GM23338 (cell line): ENCODE results near the gene RSPH10B.
"Not testable (repeated sequence)": the region's sequence is repeated elsewhere in the genome, so short reads cannot be mapped to it uniquely, and the experiment has no call there.

Source experiments
- CREB1 ChIP-seq: fragments of 250-450 bp; sonication (Bioruptor Pico); IDR thresholded peaks from 2 replicates; pipeline ENCODE4 v1.5.0; 2020; ENCODE audit warnings: low read depth, mild to moderate bottlenecking, moderate library complexity
- CTCF ChIP-seq, 2 experiments: fragments of 200-600 bp in 1 of 2; sonication (generic) in 1 of 2; conservative IDR thresholded peaks; 2 replicates each; pipeline versions ENCODE4 v1.5.1 to v1.6.1; 2016 to 2017; ENCODE audit warnings: antibody characterized with exemption in 2 of 2, low read depth in 2 of 2, mild to moderate bottlenecking in 2 of 2, moderate library complexity in 1 of 2
- ETS1 ChIP-seq: IDR thresholded peaks from 2 replicates; pipeline ENCODE4 v1.6.1; 2016; ENCODE audit warnings: antibody characterized with exemption
- EZH2 ChIP-seq: fragments of 200-600 bp; sonication (generic); IDR thresholded peaks from one replicate; pipeline ENCODE4 v1.8.0; 2017; ENCODE audit warnings: antibody characterized with exemption, mild to moderate bottlenecking, low read depth; ENCODE audit not compliant: unreplicated experiment
- EZH2phosphoT487 ChIP-seq: fragments of 200-600 bp; sonication (generic); IDR thresholded peaks from one replicate; pipeline ENCODE4 v1.8.1; 2018; ENCODE audit warnings: antibody characterized with exemption; ENCODE audit not compliant: unreplicated experiment
- JUNB ChIP-seq: IDR thresholded peaks from one replicate; pipeline ENCODE4 v1.6.1; 2016; ENCODE audit warnings: antibody characterized with exemption; ENCODE audit not compliant: unreplicated experiment
- POLR2AphosphoS5 ChIP-seq: IDR thresholded peaks from 2 replicates; pipeline ENCODE4 v1.6.1; 2016; ENCODE audit warnings: antibody characterized with exemption, low read depth
- REST ChIP-seq: IDR thresholded peaks from one replicate; pipeline ENCODE4 v1.6.1; 2018; ENCODE audit warnings: antibody characterized with exemption; ENCODE audit not compliant: unreplicated experiment
- ZNF114 ChIP-seq: fragments of 250-450 bp; sonication (Bioruptor Pico); IDR thresholded peaks from 2 replicates; pipeline ENCODE4 v1.5.0; 2020; ENCODE audit warnings: mild to moderate bottlenecking, moderate library complexity
- ZNF331 ChIP-seq: fragments of 250-450 bp; sonication (Bioruptor Pico); IDR thresholded peaks from 2 replicates; pipeline ENCODE4 v1.5.0; 2020; ENCODE audit warnings: low read depth, mild to moderate bottlenecking, moderate library complexity
- ZNF462 ChIP-seq: fragments of 250-450 bp; sonication (Bioruptor Pico); IDR thresholded peaks from 2 replicates; pipeline ENCODE4 v1.5.0; 2020; ENCODE audit warnings: mild to moderate bottlenecking, moderate library complexity

GRCh38 chr7:5987061-5987460, 16.6 kb upstream of the RSPH10B start:
- not testable (repeated sequence) for TF ChIP-seq REST; CTCF (conservative IDR thresholded peaks at IDR 0.05; ENCODE audit: low read depth in 2 of 2); JUNB; ZNF462 (CRISPR knock-in tag); ZNF114 (CRISPR knock-in tag); EZH2; CREB1 (CRISPR knock-in tag); EZH2phosphoT487; POLR2AphosphoS5; ZNF331 (CRISPR knock-in tag); ETS1
